Stimulated activated CD4-positive, alpha-beta T cell treated with anti-CD3 and anti-CD28 coated beads, Interleukin-1b, Interleukin-23, amount 100 ng/mL, for 4 hours (primary cell): ENCODE results near the gene SPG7.
A peak's percentile ranks its signal among the peaks of the same experiment; 100 is the strongest.
"Not testable (repeated sequence)": the region's sequence is repeated elsewhere in the genome, so short reads cannot be mapped to it uniquely, and the experiment has no call there.

Experiments
- DNase-seq, 2 donors: peaks; one replicate each; pipeline ENCODE4 v3.0.0-alpha.2; 2020; ENCODE audit warnings: low read depth in 2 of 2

Gene SPG7

GRCh38 chr16:89507834-89508590 is at the start of gene SPG7:
TSS of gene SPG7 (plus strand) at chr16:89508403. CDS start at chr16:89508418, 15 bp downstream.
- peak; percentile 87 to 90 for DNase-seq

GRCh38 chr16:89458551-89458950 is 49.7 kb upstream of the SPG7 start:
- DNase-seq: no peak

GRCh38 chr16:89458967-89459366 is 49.2 kb upstream of the SPG7 start:
- no peak for DNase-seq

- no peak for DNase-seq
Measured at GRCh38 chr16:89460556-89460955, 47.6 kb upstream of the SPG7 start.

- not testable (repeated sequence) for DNase-seq
Measured at GRCh38 chr16:89461890-89462289, 46.3 kb upstream of the SPG7 start.

GRCh38 chr16:89462639-89463038 is 45.6 kb upstream of the SPG7 start:
- DNase-seq: not testable (repeated sequence)

- DNase-seq: not testable (repeated sequence)
Measured at GRCh38 chr16:89463312-89463711, 44.9 kb upstream of the SPG7 start.

GRCh38 chr16:89466920-89467319 is 41.3 kb upstream of the SPG7 start:
- DNase-seq: no peak

GRCh38 chr16:89467382-89467781 is 40.8 kb upstream of the SPG7 start:
- no peak for DNase-seq

- DNase-seq: no peak
Measured at GRCh38 chr16:89472711-89473075, 35.5 kb upstream of the SPG7 start.

- DNase-seq: no peak
Measured at GRCh38 chr16:89473136-89473712, 35.0 kb upstream of the SPG7 start.

- DNase-seq: no peak
Measured at GRCh38 chr16:89473791-89474414, 34.3 kb upstream of the SPG7 start.

- no peak for DNase-seq
Measured at GRCh38 chr16:89475144-89475543, 33.1 kb upstream of the SPG7 start.

- no peak for DNase-seq
Measured at GRCh38 chr16:89476379-89476778, 31.8 kb upstream of the SPG7 start.

- no peak for DNase-seq
Measured at GRCh38 chr16:89476811-89477261, 31.4 kb upstream of the SPG7 start.

- no peak for DNase-seq
Measured at GRCh38 chr16:89478576-89479221, 29.5 kb upstream of the SPG7 start.

- DNase-seq: no peak
Measured at GRCh38 chr16:89481356-89481955, 26.7 kb upstream of the SPG7 start.

GRCh38 chr16:89482150-89482816 is 25.9 kb upstream of the SPG7 start:
- no peak for DNase-seq

- no peak for DNase-seq
Measured at GRCh38 chr16:89482817-89483205, 25.4 kb upstream of the SPG7 start.

- no peak for DNase-seq
Measured at GRCh38 chr16:89484041-89484501, 24.1 kb upstream of the SPG7 start.

- no peak for DNase-seq
Measured at GRCh38 chr16:89484923-89485679, 23.1 kb upstream of the SPG7 start.
